HUES6 (cell line): ENCODE measurements around the gene AUH.

ENCODE experiments used
- H3K27ac ChIP-seq: 2 replicates; pipeline ENCODE4 v1.7.0; 2013; ENCODE audit warnings: low read depth, mild to moderate bottlenecking, low read length, inconsistent platforms
- H3K27me3 ChIP-seq: 2 replicates; pipeline ENCODE4 v1.6.1; 2013; ENCODE audit warnings: low read length; ENCODE audit not compliant: control insufficient read depth, insufficient read depth
- H3K36me3 ChIP-seq: 2 replicates; pipeline ENCODE4 v1.6.1; 2013; ENCODE audit warnings: low read length; ENCODE audit not compliant: control insufficient read depth, insufficient read depth
- H3K4me1 ChIP-seq: 2 replicates; pipeline ENCODE4 v1.6.1; 2013; ENCODE audit warnings: low read length; ENCODE audit not compliant: control insufficient read depth, insufficient read depth
- H3K4me3 ChIP-seq: 2 replicates; pipeline ENCODE4 v1.5.1; 2013; ENCODE audit warnings: low read depth, low read length
- H3K9ac ChIP-seq: one replicate; pipeline ENCODE4 v1.6.1; 2013; ENCODE audit warnings: mild to moderate bottlenecking, low read length
- H3K9me3 ChIP-seq: 2 replicates; pipeline ENCODE4 v1.6.1; 2013; ENCODE audit warnings: low read depth, low read length; ENCODE audit not compliant: control insufficient read depth, insufficient read depth

The AUH gene

GRCh38 chr9:91361291-91362050, at the start of gene AUH:
Gene AUH, minus strand, starts transcription at chr9:91361918. Its CDS starts 29 bp downstream, at chr9:91361889.
- Histone ChIP-seq H3K4me3 (peak within 1 kb of the TSS; percentile 91), H3K27me3 (no peaks in the 10 kb centered on the region), H3K9me3 (peaks cover 11% of the 10 kb centered on the region), H3K36me3 (peaks cover 16% of the 10 kb centered on the region), H3K27ac (peak within 1 kb of the TSS; percentile 85), H3K4me1 (peaks cover 16% of the 10 kb centered on the region), H3K9ac (peak within 1 kb of the TSS; percentile 88)

DNA sequence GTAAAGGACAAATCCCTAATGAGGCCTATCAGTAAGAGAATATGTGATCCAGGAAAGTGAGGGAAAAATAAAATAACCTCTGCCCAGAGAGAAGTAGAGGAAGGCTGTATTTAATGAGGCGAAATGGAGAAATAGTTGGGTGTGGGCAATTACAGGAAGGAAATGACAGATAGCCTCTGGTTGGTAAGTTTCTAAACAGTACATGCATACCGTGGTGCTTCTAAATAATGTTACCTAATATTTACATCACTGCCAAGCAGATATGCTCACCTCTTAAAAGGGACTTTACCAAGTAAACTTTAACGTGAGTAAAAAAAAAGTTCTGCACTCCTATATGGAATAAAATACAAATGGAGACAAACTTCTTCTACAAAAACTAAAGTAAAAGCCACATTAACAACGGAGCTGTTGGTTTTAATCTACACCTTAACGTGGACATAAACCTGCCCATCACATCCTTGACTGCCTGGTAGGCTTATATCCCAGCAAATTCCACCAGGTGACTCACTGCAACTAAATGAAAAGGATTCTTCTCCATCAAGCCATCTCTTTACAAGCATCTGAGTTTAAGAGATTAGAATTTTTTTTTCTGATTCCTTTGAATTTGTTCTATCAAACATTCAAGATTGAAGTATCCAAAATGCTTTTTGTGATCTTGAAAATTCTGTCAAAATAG, 49.5 kb upstream of the AUH start:
- Histone ChIP-seq H3K27ac (no peak overlapping the region), H3K4me3 (no peak overlapping the region), H3K4me1 (no peaks in the 10 kb centered on the region), H3K9ac (no peak overlapping the region), H3K9me3 (no peaks in the 10 kb centered on the region), H3K36me3 (peaks cover 18% of the 10 kb centered on the region), H3K27me3 (no peaks in the 10 kb centered on the region)

GRCh38 chr9:91410161-91410560, 48.4 kb upstream of the AUH start:
- Histone ChIP-seq H3K36me3 (peaks cover 18% of the 10 kb centered on the region), H3K27ac (no peak overlapping the region), H3K27me3 (no peaks in the 10 kb centered on the region), H3K4me1 (no peaks in the 10 kb centered on the region), H3K9ac (no peak overlapping the region), H3K9me3 (no peaks in the 10 kb centered on the region), H3K4me3 (no peak overlapping the region)

DNA sequence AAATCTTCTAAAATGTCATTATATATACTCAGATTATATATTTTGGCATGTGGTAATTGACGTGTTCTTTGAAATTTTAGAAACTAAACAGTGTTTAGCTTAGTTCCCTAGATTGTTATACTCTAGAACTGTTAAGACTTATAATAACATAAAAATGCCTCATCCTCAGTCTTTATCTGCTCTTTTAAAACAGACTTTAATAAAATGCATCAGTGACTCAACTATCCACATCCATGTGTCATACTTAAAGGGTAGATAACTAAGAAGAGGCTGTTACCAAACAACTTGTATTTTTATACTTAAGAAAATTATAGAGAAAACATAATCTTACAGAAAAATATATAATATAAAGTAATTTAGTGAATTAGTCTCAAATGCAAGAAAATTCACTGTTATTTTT, 46.8 kb upstream of the AUH start:
- no peaks in the 10 kb centered on the region for H3K9me3 ChIP-seq
- H3K4me1 ChIP-seq, result no peaks in the 10 kb centered on the region
- no peaks in the 10 kb centered on the region for H3K27me3 ChIP-seq
- no peak overlapping the region for H3K9ac ChIP-seq
- H3K4me3 ChIP-seq, result no peak overlapping the region
- no peak overlapping the region for H3K27ac ChIP-seq
- peaks cover 18% of the 10 kb centered on the region for H3K36me3 ChIP-seq

GRCh38 chr9:91407580-91408318, 46.0 kb upstream of the AUH start:
- no peaks in the 10 kb centered on the region for H3K9me3 ChIP-seq
- H3K4me1 ChIP-seq, result no peaks in the 10 kb centered on the region
- H3K27me3 ChIP-seq, result no peaks in the 10 kb centered on the region
- no peak overlapping the region for H3K4me3 ChIP-seq
- peaks cover 18% of the 10 kb centered on the region for H3K36me3 ChIP-seq
- no peak overlapping the region for H3K27ac ChIP-seq
- no peak overlapping the region for H3K9ac ChIP-seq

GRCh38 chr9:91405343-91406077, 43.8 kb upstream of the AUH start:
- Histone ChIP-seq H3K27me3 (no peaks in the 10 kb centered on the region), H3K9me3 (no peaks in the 10 kb centered on the region), H3K27ac (no peak overlapping the region), H3K4me1 (no peaks in the 10 kb centered on the region), H3K36me3 (peaks cover 16% of the 10 kb centered on the region), H3K9ac (no peak overlapping the region), H3K4me3 (no peak overlapping the region)

GRCh38 chr9:91403665-91404543, 42.2 kb upstream of the AUH start:
- H3K9me3 ChIP-seq, result no peaks in the 10 kb centered on the region
- H3K27me3 ChIP-seq, result no peaks in the 10 kb centered on the region
- H3K4me1 ChIP-seq, result no peaks in the 10 kb centered on the region
- no peak overlapping the region for H3K9ac ChIP-seq
- peaks cover under 1% of the 10 kb centered on the region; the same call in 1 of the 2 replicates for H3K36me3 ChIP-seq
- H3K4me3 ChIP-seq, result no peak overlapping the region
- H3K27ac ChIP-seq, result no peak overlapping the region

DNA sequence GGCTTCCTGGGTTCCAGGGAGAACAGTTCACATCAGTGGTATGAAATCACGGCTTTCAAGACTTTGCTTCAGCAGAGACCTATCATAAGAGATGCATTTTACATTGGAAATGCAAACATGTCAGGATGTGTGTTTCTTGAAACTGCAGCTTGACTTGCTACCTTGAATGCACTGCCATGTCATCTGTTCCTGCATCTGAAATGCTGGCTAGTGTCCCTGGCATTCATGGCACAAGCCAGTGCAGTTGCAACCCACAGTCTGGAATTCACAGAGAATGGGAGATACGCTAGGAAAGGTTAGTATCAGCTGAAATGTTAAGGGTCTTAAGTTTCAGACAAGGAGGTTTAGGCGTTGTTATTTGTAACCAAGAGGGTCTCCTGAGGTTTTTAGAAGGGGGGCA, 37.2 kb upstream of the AUH start:
- no peak overlapping the region for H3K4me3 ChIP-seq
- H3K36me3 ChIP-seq, result no peaks in the 10 kb centered on the region
- no peak overlapping the region for H3K9ac ChIP-seq
- H3K27ac ChIP-seq, result no peak overlapping the region
- no peaks in the 10 kb centered on the region for H3K4me1 ChIP-seq
- H3K27me3 ChIP-seq, result no peaks in the 10 kb centered on the region
- H3K9me3 ChIP-seq, result no peaks in the 10 kb centered on the region

DNA sequence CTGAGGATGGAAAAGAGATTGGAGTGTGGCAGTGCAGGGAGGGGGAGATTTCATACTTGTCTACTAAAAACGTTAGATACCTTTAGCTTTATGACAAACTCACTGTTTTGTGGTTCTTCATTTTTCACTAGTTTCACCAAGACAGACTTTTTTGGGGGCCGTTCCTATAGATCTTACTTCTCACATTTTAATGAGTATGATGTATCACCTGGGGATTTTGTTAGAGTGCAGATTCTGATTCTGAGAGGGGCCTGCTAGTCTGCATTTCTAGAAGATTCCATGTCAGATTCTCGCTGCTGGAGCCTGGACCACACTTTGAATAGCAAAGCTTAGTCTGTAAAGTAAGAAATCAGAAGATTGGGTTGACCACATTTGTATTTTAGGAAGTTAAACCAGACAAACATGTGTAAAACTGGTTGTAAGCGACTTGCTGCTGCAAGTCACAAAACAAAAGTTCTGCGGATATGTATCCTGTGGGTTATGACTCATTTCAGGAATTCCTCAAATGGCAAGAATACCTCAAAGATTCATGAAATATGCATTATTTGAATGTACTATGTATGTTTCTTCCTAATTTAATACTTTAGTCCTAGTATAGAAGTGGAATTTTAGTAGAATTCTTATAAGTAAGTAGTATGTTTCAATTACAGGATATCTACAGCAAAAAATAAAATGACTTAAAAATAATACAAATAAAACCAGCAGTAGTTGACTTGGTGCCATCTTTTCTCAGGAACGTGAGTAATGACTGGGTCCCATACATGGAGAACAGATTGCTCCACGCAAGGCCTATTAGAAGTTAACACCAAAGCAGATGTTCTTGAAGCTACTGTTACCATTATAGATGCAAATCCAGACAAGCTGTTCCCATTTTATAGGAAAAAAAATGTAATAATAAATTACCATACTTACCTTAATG, 34.1 kb upstream of the AUH start:
- Histone ChIP-seq H3K4me1 (no peaks in the 10 kb centered on the region), H3K9me3 (no peaks in the 10 kb centered on the region), H3K36me3 (no peaks in the 10 kb centered on the region), H3K27ac (no peak overlapping the region), H3K4me3 (no peak overlapping the region), H3K27me3 (no peaks in the 10 kb centered on the region), H3K9ac (no peak overlapping the region)
